ENCODE measurements around the gene MYOM1. TPM values are rescaled to one million over a fixed set of nuclear protein-coding genes. Genes with fewer than 3 reads are reported as not detected.

MYOM1 gene
- total and polyA plus RNA-seq, 2 experiments from 2014 or later, result 1.1 to 1.8 TPM

GRCh38 chr18:3180325-3180724, 39.4 kb downstream of the MYOM1 start:
- Histone ChIP-seq H3K36me3 (replicated peaks; ENCODE audit: insufficient read depth, low read depth) (no peaks in the 10 kb centered on the region), H2AFZ (no peak overlapping the region), H3K79me2 (no peaks in the 10 kb centered on the region), H3K9me3 (ENCODE audit: low read depth) (no peaks in the 10 kb centered on the region), H3K27me3 (no peaks in the 10 kb centered on the region), H4K20me1 (ENCODE audit: insufficient read depth, poor library complexity, severe bottlenecking) (no peaks in the 10 kb centered on the region), H3K4me1 (ENCODE audit: insufficient read depth) (peaks cover 7% of the 10 kb centered on the region), H3K4me3 (no peak overlapping the region), H3K9me2 (replicated peaks; ENCODE audit: insufficient read depth) (no peaks in the 10 kb centered on the region), H3K27ac (no peak overlapping the region), H3K4me2 (no peak overlapping the region)
- WGBS (ENCODE audit: low lambda C conversion rate, missing lambda C conversion rate), result 48% methylated on average over 2 of the region's 2 CpGs
- DNase-seq (ENCODE audit: low spot score), result no peak
- TF ChIP-seq CTCF (IDR thresholded peaks at IDR 0.05; ENCODE audit: poor library complexity) (no peak), EZH2 (IDR thresholded peaks at IDR 0.05; ENCODE audit: borderline replicate concordance) (no peak), EZH2phosphoT487 (IDR thresholded peaks at IDR 0.05; ENCODE audit: low read depth, severe bottlenecking, unreplicated experiment) (no peak)

GRCh38 chr18:3179430-3180089, 40.2 kb downstream of the MYOM1 start:
- Histone ChIP-seq H3K4me3 (no peak overlapping the region), H4K20me1 (ENCODE audit: insufficient read depth, poor library complexity, severe bottlenecking) (no peaks in the 10 kb centered on the region), H3K36me3 (replicated peaks; ENCODE audit: insufficient read depth, low read depth) (no peaks in the 10 kb centered on the region), H3K9me2 (replicated peaks; ENCODE audit: insufficient read depth) (no peaks in the 10 kb centered on the region), H3K27ac (no peak overlapping the region), H3K4me2 (no peak overlapping the region), H3K4me1 (ENCODE audit: insufficient read depth) (peaks cover 6% of the 10 kb centered on the region), H2AFZ (no peak overlapping the region), H3K9me3 (ENCODE audit: low read depth) (no peaks in the 10 kb centered on the region), H3K79me2 (no peaks in the 10 kb centered on the region), H3K27me3 (no peaks in the 10 kb centered on the region)
- no peak for TF ChIP-seq EZH2 (IDR thresholded peaks at IDR 0.05; ENCODE audit: borderline replicate concordance)
- no peak for TF ChIP-seq CTCF (IDR thresholded peaks at IDR 0.05; ENCODE audit: poor library complexity)
- no peak for DNase-seq (ENCODE audit: low spot score)
- WGBS (ENCODE audit: low lambda C conversion rate, missing lambda C conversion rate), result 80% methylated on average over 10 of the region's 10 CpGs

- Histone ChIP-seq H3K4me1 (ENCODE audit: insufficient read depth) (no peaks in the 10 kb centered on the region), H3K9me2 (replicated peaks; ENCODE audit: insufficient read depth) (no peaks in the 10 kb centered on the region), H3K27me3 (no peaks in the 10 kb centered on the region), H3K4me2 (no peak overlapping the region), H3K27ac (no peak overlapping the region), H4K20me1 (ENCODE audit: insufficient read depth, poor library complexity, severe bottlenecking) (no peaks in the 10 kb centered on the region), H3K79me2 (no peaks in the 10 kb centered on the region), H3K4me3 (no peak overlapping the region), H2AFZ (no peak overlapping the region), H3K36me3 (replicated peaks; ENCODE audit: insufficient read depth, low read depth) (no peaks in the 10 kb centered on the region), H3K9me3 (ENCODE audit: low read depth) (no peaks in the 10 kb centered on the region)
- DNase-seq (ENCODE audit: low spot score), result no peak
- 90% methylated on average over 15 of the region's 15 CpGs for WGBS (ENCODE audit: low lambda C conversion rate, missing lambda C conversion rate)
- TF ChIP-seq EZH2phosphoT487 (IDR thresholded peaks at IDR 0.05; ENCODE audit: low read depth, severe bottlenecking, unreplicated experiment) (no peak), CTCF (IDR thresholded peaks at IDR 0.05; ENCODE audit: poor library complexity) (no peak), EZH2 (IDR thresholded peaks at IDR 0.05; ENCODE audit: borderline replicate concordance) (no peak)
Measured at GRCh38 chr18:3177902-3178687, 41.7 kb downstream of the MYOM1 start.

Data from hepatocyte (in vitro differentiated cells).